Peyer's patch (tissue), 4 donors: ENCODE data around the gene CYB561.

ENCODE experiments used
- POLR2A ChIP-seq, 2 donors: fragments of 450-650 bp; IDR thresholded peaks; one replicate each; pipeline ENCODE4 v1.5.1; 2017; ENCODE audit warnings: antibody characterized with exemption in 2 of 2, mild to moderate bottlenecking in 2 of 2, moderate library complexity in 2 of 2
- TF ChIP-seq, protein P1 (sequence below), 6 experiments: fragments of 450-650 bp in 4 of 6; fragments of 200-600 bp in 2 of 6; sonication (generic) in 1 of 6; IDR thresholded peaks; one replicate each; pipeline ENCODE4 v1.5.1; 2017 to 2019; ENCODE audit warnings: antibody characterized with exemption in 6 of 6, mild to moderate bottlenecking in 3 of 6, moderate library complexity in 1 of 6

DNA sequence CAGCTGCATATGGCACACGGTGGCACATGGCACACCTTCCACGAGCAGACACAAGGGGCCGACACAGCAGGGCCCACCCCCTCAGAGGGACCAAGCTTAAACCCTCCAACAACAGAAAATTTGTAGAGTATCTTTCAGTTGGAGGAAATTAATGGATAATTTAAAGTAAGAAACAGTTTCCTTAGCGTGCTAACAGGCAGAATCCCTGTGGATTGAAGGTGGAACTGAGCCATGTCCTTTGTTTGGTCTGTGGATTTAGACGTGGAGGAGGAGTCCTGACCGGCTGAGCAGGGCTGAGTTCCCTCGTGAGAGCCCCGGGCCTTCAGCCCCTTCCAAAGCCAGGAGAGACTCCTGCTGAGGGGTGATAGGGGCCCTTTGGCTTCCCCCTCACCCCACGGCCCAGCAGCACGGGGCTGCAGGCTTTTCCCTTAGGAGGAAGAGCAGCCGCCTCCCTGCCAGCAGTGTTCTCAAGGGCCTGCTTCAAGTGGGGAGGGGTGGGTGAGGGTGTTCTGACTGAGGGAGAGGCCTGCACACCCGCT is 1.4 kb upstream of the CYB561 start:
- TF ChIP-seq, protein P1, sequence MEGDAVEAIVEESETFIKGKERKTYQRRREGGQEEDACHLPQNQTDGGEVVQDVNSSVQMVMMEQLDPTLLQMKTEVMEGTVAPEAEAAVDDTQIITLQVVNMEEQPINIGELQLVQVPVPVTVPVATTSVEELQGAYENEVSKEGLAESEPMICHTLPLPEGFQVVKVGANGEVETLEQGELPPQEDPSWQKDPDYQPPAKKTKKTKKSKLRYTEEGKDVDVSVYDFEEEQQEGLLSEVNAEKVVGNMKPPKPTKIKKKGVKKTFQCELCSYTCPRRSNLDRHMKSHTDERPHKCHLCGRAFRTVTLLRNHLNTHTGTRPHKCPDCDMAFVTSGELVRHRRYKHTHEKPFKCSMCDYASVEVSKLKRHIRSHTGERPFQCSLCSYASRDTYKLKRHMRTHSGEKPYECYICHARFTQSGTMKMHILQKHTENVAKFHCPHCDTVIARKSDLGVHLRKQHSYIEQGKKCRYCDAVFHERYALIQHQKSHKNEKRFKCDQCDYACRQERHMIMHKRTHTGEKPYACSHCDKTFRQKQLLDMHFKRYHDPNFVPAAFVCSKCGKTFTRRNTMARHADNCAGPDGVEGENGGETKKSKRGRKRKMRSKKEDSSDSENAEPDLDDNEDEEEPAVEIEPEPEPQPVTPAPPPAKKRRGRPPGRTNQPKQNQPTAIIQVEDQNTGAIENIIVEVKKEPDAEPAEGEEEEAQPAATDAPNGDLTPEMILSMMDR (IDR thresholded peaks at IDR 0.05): no peak
- no peak for TF ChIP-seq POLR2A (IDR thresholded peaks at IDR 0.05)
